Loucy (cell line): ENCODE measurements around the gene NDUFA8.
A peak's percentile ranks its signal among the peaks of the same experiment; 100 is the strongest.

Source experiments
- H2AFZ ChIP-seq: fragments of 200-600 bp; sonication (generic); 2 replicates; pipeline ENCODE4 v1.6.0; 2016; ENCODE audit warnings: antibody characterized with exemption, mild to moderate bottlenecking, low read length, moderate library complexity
- H3F3A ChIP-seq: fragments of 200-600 bp; 2 replicates; pipeline ENCODE4 v1.6.0; 2016; ENCODE audit warnings: antibody characterized with exemption, low read depth, mild to moderate bottlenecking
- H3K27me3 ChIP-seq: fragments of 200-600 bp; sonication (generic); 2 replicates; pipeline ENCODE4 v1.6.1; 2014; ENCODE audit warnings: low read length, mild to moderate bottlenecking; ENCODE audit not compliant: insufficient read depth, poor library complexity, severe bottlenecking
- H3K36me3 ChIP-seq: fragments of 200-600 bp; sonication (generic); 2 replicates; pipeline ENCODE4 v1.6.1; 2016; ENCODE audit warnings: low read length; ENCODE audit not compliant: insufficient read depth
- H3K4me1 ChIP-seq: fragments of 200-600 bp; sonication (generic); 2 replicates; pipeline ENCODE4 v1.5.1; 2014; ENCODE audit warnings: low read length, mild to moderate bottlenecking; ENCODE audit not compliant: insufficient read depth, poor library complexity, severe bottlenecking
- H3K4me2 ChIP-seq: fragments of 200-600 bp; sonication (generic); 2 replicates; pipeline ENCODE4 v1.6.0; 2014; ENCODE audit warnings: antibody characterized with exemption, low read length, low read depth, mild to moderate bottlenecking; ENCODE audit not compliant: poor library complexity, severe bottlenecking
- H3K4me3 ChIP-seq: fragments of 200-600 bp; sonication (generic); 2 replicates; pipeline ENCODE4 v1.5.1; 2014; ENCODE audit warnings: low read length, mild to moderate bottlenecking, mixed read lengths; ENCODE audit not compliant: poor library complexity, severe bottlenecking
- H3K79me2 ChIP-seq: fragments of 200-600 bp; sonication (generic); 2 replicates; pipeline ENCODE4 v1.6.1; 2014; ENCODE audit warnings: low read length; ENCODE audit not compliant: insufficient read depth
- H3K9ac ChIP-seq: fragments of 200-600 bp; sonication (generic); 2 replicates; pipeline ENCODE4 v1.6.0; 2014; ENCODE audit warnings: mild to moderate bottlenecking, low read depth, low read length, moderate library complexity; ENCODE audit not compliant: poor library complexity, severe bottlenecking
- H3K9me2 ChIP-seq: fragments of 200-600 bp; sonication (generic); replicated peaks from 2 replicates; pipeline ENCODE4 v1.6.1; 2016; ENCODE audit warnings: low read depth, low read length, mixed read lengths
- H3K9me3 ChIP-seq: fragments of 200-600 bp; sonication (generic); 2 replicates; pipeline ENCODE4 v1.6.1; 2014; ENCODE audit warnings: mild to moderate bottlenecking, antibody characterized with exemption, low read length, low read depth; ENCODE audit not compliant: insufficient read depth
- H4K20me1 ChIP-seq: fragments of 200-600 bp; sonication (generic); 2 replicates; pipeline ENCODE4 v1.6.0; 2014; ENCODE audit warnings: antibody characterized with exemption, low read length, mild to moderate bottlenecking; ENCODE audit not compliant: insufficient read depth, poor library complexity, severe bottlenecking
- EZH2phosphoT487 ChIP-seq: fragments of 200-600 bp; IDR thresholded peaks from 2 replicates; pipeline ENCODE4 v1.6.1; 2018; ENCODE audit warnings: antibody characterized with exemption, mild to moderate bottlenecking, moderate library complexity, borderline replicate concordance
- TF ChIP-seq, protein P1 (sequence below): fragments of 200-600 bp; sonication (generic); conservative IDR thresholded peaks from 2 replicates; pipeline ENCODE4 v1.5.1; 2014; ENCODE audit warnings: mild to moderate bottlenecking, antibody characterized with exemption, low read length

The NDUFA8 gene

DNA sequence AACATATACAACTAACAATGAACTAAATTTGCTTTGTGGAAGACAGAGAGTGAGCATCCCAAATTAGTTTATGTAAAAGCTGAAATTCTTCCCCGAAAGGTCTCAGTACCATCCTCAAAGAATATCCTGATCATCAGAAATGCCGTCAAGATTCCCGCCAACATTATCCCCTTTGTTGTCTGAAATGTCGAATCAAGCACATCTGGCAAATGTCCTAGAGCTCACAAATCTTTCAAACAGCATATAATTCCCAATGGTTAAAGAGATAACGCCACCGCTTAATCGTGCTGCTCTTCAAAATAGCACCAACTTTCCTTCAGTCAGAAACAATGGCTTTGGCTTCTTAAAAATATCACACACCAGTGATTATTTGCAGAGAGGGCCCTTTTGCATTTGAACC, 23.9 kb upstream of the NDUFA8 start:
- no peaks in the 10 kb centered on the region for H3K9me2 ChIP-seq
- peaks cover 9% of the 10 kb centered on the region for H3K4me1 ChIP-seq
- no peak overlapping the region for H2AFZ ChIP-seq
- no peaks in the 10 kb centered on the region for H3K27me3 ChIP-seq
- no peaks in the 10 kb centered on the region for H4K20me1 ChIP-seq
- no peaks in the 10 kb centered on the region for H3F3A ChIP-seq
- no peaks in the 10 kb centered on the region for H3K36me3 ChIP-seq
- H3K4me2 ChIP-seq, result no peak overlapping the region
- H3K9me3 ChIP-seq, result no peaks in the 10 kb centered on the region
- H3K79me2 ChIP-seq, result no peaks in the 10 kb centered on the region
- no peak overlapping the region for H3K9ac ChIP-seq
- TF ChIP-seq, protein P1, sequence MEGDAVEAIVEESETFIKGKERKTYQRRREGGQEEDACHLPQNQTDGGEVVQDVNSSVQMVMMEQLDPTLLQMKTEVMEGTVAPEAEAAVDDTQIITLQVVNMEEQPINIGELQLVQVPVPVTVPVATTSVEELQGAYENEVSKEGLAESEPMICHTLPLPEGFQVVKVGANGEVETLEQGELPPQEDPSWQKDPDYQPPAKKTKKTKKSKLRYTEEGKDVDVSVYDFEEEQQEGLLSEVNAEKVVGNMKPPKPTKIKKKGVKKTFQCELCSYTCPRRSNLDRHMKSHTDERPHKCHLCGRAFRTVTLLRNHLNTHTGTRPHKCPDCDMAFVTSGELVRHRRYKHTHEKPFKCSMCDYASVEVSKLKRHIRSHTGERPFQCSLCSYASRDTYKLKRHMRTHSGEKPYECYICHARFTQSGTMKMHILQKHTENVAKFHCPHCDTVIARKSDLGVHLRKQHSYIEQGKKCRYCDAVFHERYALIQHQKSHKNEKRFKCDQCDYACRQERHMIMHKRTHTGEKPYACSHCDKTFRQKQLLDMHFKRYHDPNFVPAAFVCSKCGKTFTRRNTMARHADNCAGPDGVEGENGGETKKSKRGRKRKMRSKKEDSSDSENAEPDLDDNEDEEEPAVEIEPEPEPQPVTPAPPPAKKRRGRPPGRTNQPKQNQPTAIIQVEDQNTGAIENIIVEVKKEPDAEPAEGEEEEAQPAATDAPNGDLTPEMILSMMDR, result no peak
- TF ChIP-seq EZH2phosphoT487, result no peak
- no peak overlapping the region for H3K4me3 ChIP-seq

DNA sequence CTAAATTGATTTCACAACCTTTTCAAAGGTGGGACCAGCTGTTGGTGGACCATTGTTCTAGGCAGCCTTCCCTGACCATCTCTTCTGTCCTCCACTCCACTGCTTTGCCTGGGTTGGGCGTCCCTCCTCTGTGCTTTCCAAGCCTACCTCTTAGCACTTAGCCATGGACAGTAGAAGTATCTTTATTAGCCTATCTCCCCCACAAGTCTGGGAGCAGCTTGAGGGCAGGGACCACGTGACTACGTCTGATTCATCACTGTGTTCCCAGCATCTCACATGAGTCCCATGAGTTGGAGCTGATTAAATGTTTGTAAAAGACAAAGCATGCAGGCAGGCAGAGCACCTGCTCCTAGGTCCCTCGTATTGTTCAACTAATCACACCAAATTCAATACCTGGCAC, 21.1 kb upstream of the NDUFA8 start:
- H3K36me3 ChIP-seq, result no peaks in the 10 kb centered on the region
- no peak overlapping the region for H3K9ac ChIP-seq
- no peaks in the 10 kb centered on the region for H4K20me1 ChIP-seq
- H3K27me3 ChIP-seq, result no peaks in the 10 kb centered on the region
- H3K9me2 ChIP-seq, result no peaks in the 10 kb centered on the region
- TF ChIP-seq EZH2phosphoT487, result no peak
- TF ChIP-seq, protein P1, result no peak
- no peaks in the 10 kb centered on the region for H3F3A ChIP-seq
- H2AFZ ChIP-seq, result no peak overlapping the region
- H3K4me1 ChIP-seq, result peaks cover 9% of the 10 kb centered on the region
- no peaks in the 10 kb centered on the region for H3K9me3 ChIP-seq
- no peak overlapping the region for H3K4me3 ChIP-seq
- no peaks in the 10 kb centered on the region for H3K79me2 ChIP-seq
- no peak overlapping the region for H3K4me2 ChIP-seq

DNA sequence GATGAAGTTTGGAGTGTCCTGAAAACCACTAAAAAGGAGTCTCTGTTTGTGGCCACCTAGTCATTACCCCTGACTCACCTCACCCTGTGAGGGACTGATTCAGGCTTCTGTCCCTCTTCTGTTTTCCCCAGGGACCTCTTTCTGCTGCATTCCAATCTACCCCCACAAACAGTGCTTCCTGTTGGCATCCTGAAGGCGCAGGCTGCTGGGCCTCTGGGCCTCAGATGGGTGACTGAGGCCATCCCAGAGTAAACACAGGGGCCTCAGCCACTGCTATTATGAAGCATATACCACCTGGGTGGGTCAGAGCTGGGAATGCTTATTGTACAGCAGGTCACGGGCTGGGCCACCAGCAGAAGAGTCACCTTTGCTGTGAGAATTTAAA, 20.1 kb upstream of the NDUFA8 start:
- H3K4me1 ChIP-seq, result peaks cover 9% of the 10 kb centered on the region
- peak overlapping the region; percentile 39 for H3K4me2 ChIP-seq
- H4K20me1 ChIP-seq, result no peaks in the 10 kb centered on the region
- H3K9ac ChIP-seq, result no peak overlapping the region
- no peaks in the 10 kb centered on the region for H3K9me3 ChIP-seq
- H3K4me3 ChIP-seq, result peak overlapping the region; percentile 1
- no peaks in the 10 kb centered on the region for H3K27me3 ChIP-seq
- TF ChIP-seq EZH2phosphoT487, result no peak
- TF ChIP-seq, protein P1, result no peak
- no peak overlapping the region for H2AFZ ChIP-seq
- no peaks in the 10 kb centered on the region for H3F3A ChIP-seq
- no peaks in the 10 kb centered on the region for H3K79me2 ChIP-seq
- H3K9me2 ChIP-seq, result no peaks in the 10 kb centered on the region
- H3K36me3 ChIP-seq, result no peaks in the 10 kb centered on the region
